ENCODE data around the gene CUZD1.
"Not testable (repeated sequence)": the region's sequence is repeated elsewhere in the genome, so short reads cannot be mapped to it uniquely, and the experiment has no call there.

The CUZD1 gene

GRCh38 chr10:122863216-122864193 lies 17.8 kb upstream of the CUZD1 start:
- DNase-seq (ENCODE audit: low read depth) = no peak
- H3K4me3 ChIP-seq (ENCODE audit: low read length) = no peak overlapping the region
- TF ChIP-seq CTCF (conservative IDR thresholded peaks at IDR 0.05; ENCODE audit: low read depth, low read length) = no peak

- TF ChIP-seq CTCF (conservative IDR thresholded peaks at IDR 0.05; ENCODE audit: low read depth, low read length) = no peak
- DNase-seq (ENCODE audit: low read depth) = no peak
- no peak overlapping the region for H3K4me3 ChIP-seq (ENCODE audit: low read length)
Measured at GRCh38 chr10:122861711-122862161, 16.1 kb upstream of the CUZD1 start.

- H3K4me3 ChIP-seq (ENCODE audit: low read length) = no peak overlapping the region
- TF ChIP-seq CTCF (conservative IDR thresholded peaks at IDR 0.05; ENCODE audit: low read depth, low read length) = no peak
Measured at GRCh38 chr10:122859527-122859926, 13.9 kb upstream of the CUZD1 start.

GRCh38 chr10:122858042-122858441 lies 12.4 kb upstream of the CUZD1 start:
- H3K4me3 ChIP-seq (ENCODE audit: low read length); DNase-seq (ENCODE audit: low read depth): not testable (repeated sequence)

More at GRCh38 chr10:122859527-122859926, 13.9 kb upstream of the CUZD1 start:
- no peak for DNase-seq (ENCODE audit: low read depth)

- H3K4me3 ChIP-seq (ENCODE audit: low read length) = no peak overlapping the region
- DNase-seq (ENCODE audit: low read depth) = no peak
- no peak for TF ChIP-seq CTCF (conservative IDR thresholded peaks at IDR 0.05; ENCODE audit: low read depth, low read length)
Measured at GRCh38 chr10:122856902-122857301, 11.2 kb upstream of the CUZD1 start.

GRCh38 chr10:122855745-122856144 lies 10.1 kb upstream of the CUZD1 start:
- no peak for TF ChIP-seq CTCF (conservative IDR thresholded peaks at IDR 0.05; ENCODE audit: low read depth, low read length)
- H3K4me3 ChIP-seq (ENCODE audit: low read length) = no peak overlapping the region
- no peak for DNase-seq (ENCODE audit: low read depth)

- TF ChIP-seq CTCF (conservative IDR thresholded peaks at IDR 0.05; ENCODE audit: low read depth, low read length) = no peak
- DNase-seq (ENCODE audit: low read depth) = no peak
- H3K4me3 ChIP-seq (ENCODE audit: low read length) = no peak overlapping the region
Measured at GRCh38 chr10:122854648-122855047, 9.0 kb upstream of the CUZD1 start.

All from retinal pigment epithelial cell (primary cell).